Measurements from ENCODE around the gene SGMS1.

GRCh38 chr10:50438049-50438936 lies 185.5 kb downstream of the SGMS1 start:
- no peak for TF ChIP-seq CTCF (IDR thresholded peaks at IDR 0.05)
- no peak for TF ChIP-seq POLR2A (IDR thresholded peaks at IDR 0.05)
- TF ChIP-seq POLR2AphosphoS5 (IDR thresholded peaks at IDR 0.05): no peak

Data from breast epithelium (tissue), 3 donors.